ENCODE measurements around the gene RTEL1.

GRCh38 chr20:63633732-63634131 is 24.4 kb upstream of the RTEL1 start:
- TF ChIP-seq, protein P1, sequence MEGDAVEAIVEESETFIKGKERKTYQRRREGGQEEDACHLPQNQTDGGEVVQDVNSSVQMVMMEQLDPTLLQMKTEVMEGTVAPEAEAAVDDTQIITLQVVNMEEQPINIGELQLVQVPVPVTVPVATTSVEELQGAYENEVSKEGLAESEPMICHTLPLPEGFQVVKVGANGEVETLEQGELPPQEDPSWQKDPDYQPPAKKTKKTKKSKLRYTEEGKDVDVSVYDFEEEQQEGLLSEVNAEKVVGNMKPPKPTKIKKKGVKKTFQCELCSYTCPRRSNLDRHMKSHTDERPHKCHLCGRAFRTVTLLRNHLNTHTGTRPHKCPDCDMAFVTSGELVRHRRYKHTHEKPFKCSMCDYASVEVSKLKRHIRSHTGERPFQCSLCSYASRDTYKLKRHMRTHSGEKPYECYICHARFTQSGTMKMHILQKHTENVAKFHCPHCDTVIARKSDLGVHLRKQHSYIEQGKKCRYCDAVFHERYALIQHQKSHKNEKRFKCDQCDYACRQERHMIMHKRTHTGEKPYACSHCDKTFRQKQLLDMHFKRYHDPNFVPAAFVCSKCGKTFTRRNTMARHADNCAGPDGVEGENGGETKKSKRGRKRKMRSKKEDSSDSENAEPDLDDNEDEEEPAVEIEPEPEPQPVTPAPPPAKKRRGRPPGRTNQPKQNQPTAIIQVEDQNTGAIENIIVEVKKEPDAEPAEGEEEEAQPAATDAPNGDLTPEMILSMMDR (IDR thresholded peaks at IDR 0.05) = no peak
- TF ChIP-seq POLR2A (IDR thresholded peaks at IDR 0.05) (no peak), EP300 (IDR thresholded peaks at IDR 0.05) (no peak), POLR2AphosphoS5 (IDR thresholded peaks at IDR 0.05) (no peak)
